Effector CD4-positive, alpha-beta T cell (primary cell): ENCODE measurements around the gene SENP2.
"Not testable (repeated sequence)": the region's sequence is repeated elsewhere in the genome, so short reads cannot be mapped to it uniquely, and the experiment has no call there.

Source experiments
- DNase-seq: peaks from one replicate; pipeline ENCODE4 v3.0.0-alpha.2; 2020

Gene SENP2

GRCh38 chr3:185594073-185594472 is 8.0 kb downstream of the SENP2 start:
- no peak for DNase-seq

DNA sequence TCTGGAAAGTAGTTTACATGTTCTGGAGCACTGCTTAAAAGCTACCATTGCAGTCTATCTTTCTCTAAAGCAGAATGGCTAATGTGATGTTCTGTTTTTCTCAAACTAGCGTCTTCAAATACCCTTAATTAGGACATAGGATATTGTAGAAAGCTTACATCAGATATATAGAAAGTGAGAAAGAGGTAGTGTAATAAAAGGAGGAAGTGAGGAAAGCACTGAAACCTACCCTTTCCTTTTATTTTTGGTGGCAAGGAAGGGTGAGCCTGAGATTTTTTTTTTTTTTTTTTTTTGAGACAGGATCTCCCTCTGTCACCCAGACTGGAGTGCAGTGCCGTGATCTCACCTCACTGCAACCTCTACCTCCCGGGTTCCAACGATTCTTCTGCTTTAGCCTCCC is 9.4 kb downstream of the SENP2 start:
- no peak for DNase-seq

DNA sequence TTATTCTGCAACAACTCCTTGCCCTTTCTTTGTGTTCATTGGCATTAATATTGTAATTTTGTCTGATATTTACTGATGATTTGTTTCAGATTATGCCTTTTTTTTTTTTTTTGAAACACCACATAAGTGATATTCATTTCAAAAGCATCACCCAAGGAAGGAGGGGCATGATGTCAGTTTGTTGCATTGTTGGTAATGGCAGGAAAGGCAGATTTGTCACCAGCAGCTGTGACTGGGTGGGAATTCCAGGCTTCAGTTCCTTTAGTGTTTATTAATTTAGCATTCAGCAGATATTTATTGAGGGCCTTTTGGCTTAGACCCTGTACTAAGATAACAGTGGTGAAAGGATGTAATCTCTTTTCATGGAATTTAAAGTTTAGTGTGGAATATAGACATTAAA is 19.5 kb downstream of the SENP2 start:
- DNase-seq, result no peak

DNA sequence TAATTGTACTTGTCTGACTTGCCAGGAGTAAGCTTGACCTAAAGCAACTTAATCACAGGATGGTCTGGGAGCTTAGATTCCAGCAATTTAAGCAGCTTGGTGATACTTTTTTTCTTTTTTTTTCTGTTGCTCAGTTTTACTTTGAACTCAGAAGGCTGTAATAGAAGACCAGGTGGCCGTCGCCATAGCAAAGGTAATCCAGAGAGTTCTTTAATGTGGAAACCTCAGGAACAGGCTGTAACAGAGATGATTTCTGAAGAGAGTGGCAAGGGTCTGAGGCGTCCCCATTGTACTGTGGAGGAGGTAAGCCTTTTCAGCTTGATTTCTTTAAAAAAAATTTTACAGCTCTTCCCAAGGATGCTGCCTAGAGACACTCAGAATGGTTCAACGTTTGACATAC is 20.1 kb downstream of the SENP2 start:
- DNase-seq, result no peak

DNA sequence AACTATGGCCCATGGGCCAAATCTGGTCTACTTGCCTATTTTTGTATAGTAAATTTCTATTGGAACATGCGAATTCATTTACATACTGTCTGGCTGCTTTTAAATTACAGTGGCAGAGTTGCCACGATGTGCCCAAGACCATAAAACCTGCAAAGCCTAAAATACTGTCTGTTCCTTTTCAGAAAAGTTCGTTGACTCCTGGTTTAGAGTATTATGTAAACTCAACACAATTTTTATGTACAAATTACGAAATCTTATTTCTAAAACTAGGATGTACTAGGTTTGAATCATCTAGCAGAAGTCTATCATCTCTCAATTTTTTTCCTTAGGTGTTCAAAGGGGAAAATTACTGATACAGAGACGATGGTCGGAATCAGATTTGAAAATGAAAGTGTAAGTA is 26.9 kb downstream of the SENP2 start:
- no peak for DNase-seq

DNA sequence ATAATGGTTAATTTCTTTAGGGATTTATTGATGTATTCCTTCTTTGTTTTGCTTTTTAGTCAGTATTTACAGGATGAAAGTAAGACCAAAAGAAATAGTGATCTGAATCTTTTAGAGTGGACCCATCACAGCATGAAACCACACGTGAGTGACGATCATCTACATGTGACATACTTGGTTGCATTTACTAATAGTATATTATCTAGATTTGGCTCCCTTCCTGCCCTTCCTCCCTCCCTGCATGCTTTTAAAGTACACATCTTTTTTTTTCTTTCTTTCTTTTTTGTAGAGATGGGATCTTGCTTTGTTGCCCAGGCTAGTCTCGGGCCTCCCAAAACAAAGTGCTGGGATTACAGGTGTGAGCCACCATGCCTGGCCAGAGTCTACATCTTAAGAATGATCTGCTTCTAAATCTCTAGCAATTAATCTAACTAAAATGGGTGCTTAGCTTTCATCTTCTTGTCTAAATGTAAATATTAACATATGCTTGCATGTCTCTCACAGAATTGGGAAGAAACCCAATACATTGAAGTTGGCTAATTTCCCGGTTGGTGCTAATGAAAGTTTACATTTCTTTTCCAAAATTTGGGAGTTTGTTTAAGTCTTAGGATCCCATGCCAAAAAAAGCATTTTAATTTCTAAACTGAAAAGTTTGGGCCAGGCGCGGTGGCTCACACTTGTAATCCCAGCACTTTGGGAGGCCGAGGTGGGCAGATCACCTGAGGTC is 38.0 kb downstream of the SENP2 start:
- no peak for DNase-seq

- no peak for DNase-seq
These were observed 39.7 kb downstream of the SENP2 start for GRCh38 chr3:185625784-185626183.

GRCh38 chr3:185629554-185630181 is 43.6 kb downstream of the SENP2 start:
- DNase-seq, result no peak

GRCh38 chr3:185630182-185630622 is 44.1 kb downstream of the SENP2 start:
- DNase-seq, result no peak

GRCh38 chr3:185631108-185631507 is 45.0 kb downstream of the SENP2 start:
- no peak for DNase-seq

- no peak for DNase-seq
These were observed 45.6 kb downstream of the SENP2 start for GRCh38 chr3:185631508-185632206.

- no peak for DNase-seq
These were observed 46.9 kb downstream of the SENP2 start for GRCh38 chr3:185632996-185633395.

DNA sequence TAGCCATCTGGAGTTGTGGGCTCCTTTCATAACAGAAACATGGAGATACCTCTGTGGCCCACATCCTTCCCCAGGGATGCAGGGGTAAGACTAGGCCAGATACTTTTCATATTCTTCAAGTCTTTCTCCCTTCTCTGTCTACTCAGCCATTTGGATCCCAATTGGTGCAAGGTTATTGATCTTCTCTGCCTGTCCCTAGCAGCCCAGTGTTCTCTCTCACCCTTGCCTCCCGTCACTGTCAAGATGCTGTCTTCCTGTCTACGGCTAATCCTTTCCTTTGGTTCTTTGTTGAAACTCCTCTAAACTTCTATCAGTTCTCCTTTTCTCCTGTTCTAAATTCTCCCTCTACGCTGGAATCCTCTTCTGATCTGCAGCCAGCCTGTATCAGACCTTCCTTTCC is 51.3 kb downstream of the SENP2 start:
- no peak for DNase-seq

GRCh38 chr3:185638651-185639050 is 52.6 kb downstream of the SENP2 start:
- not testable (repeated sequence) for DNase-seq

DNA sequence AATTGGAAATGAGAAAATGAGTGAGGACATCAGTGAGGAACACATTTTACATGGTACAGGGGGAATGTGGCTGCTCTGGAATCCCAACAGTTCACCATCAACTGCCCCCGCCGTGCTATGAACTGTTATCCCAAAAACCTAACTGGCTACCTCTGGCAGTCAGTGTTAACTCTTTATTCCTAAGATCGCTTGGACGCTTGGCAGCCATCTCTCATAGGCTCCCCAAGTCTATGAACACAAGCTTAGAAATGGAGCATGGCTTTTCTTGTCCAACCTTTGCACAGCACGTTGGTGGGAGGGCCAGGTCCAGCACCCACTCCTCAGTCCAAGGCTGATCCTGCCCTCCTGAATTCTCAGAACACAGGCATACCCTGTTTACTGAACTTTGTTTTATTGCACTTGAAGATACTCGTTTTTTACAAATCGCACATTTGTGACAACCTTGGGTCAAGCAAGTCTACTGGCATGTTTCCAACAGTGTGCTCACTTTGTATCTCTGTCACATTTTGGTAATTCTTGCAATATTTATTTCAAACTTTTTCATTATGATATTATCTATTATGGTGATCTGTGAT is 53.6 kb downstream of the SENP2 start:
- no peak for DNase-seq

GRCh38 chr3:185640308-185640707 is 54.2 kb downstream of the SENP2 start:
- no peak for DNase-seq

DNA sequence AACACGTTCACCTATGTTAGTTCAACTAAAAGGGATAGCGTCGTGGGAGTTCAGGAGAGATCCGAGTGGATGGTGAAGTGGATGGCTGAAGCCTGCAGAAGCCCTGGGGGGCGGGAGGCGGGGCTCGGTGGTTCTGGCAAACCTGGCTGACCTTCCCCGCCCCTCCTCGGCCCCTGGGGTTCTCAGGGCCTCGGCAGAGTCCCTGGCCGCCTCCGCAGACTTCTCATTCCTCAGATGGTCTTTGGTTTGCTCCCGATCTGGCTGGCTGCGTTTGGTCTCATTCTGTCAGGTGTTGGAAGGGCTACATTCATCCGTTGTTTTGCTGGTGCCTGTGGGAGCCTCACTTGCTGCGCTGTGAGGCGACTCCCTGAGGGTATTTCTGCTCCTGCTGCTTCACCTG is 59.1 kb downstream of the SENP2 start:
- not testable (repeated sequence) for DNase-seq

DNA sequence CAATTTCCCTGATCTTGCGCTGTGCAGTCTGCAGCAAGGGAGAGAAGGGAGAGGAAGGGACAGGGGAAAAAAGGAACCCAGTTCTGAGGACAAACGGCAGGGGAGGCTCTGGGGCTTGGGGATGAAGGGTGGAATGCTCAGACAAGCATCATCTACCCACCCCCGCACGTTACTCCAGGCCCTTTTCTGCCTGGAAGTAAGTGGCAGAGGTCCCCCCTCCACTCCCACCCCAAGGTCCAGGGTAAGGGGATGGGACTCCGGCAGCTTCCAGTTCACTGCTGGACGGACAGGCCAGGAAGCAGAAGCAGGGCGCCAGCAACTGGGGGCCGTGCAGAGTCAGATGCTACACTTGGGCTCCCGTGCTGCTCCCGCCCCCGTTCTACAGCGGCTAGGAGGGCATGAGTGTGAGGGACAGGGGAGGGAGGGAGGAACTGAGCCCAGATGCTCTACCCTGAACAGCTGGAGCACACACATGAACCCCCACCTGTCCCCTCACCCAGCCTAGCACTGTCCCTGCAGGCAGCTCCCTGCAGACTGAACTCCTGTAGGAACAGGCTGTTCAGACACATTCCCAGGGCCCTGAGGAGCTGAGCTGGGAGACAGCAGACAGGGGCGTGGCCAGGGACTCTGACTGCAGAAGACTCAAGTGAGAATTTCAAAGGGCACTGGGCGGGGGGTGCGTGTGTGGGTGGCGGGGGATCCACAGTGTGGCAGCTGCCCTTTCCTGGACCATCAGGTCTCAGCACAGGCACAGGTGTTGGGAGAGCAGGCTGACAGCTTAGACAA is 59.7 kb downstream of the SENP2 start:
- no peak for DNase-seq

DNA sequence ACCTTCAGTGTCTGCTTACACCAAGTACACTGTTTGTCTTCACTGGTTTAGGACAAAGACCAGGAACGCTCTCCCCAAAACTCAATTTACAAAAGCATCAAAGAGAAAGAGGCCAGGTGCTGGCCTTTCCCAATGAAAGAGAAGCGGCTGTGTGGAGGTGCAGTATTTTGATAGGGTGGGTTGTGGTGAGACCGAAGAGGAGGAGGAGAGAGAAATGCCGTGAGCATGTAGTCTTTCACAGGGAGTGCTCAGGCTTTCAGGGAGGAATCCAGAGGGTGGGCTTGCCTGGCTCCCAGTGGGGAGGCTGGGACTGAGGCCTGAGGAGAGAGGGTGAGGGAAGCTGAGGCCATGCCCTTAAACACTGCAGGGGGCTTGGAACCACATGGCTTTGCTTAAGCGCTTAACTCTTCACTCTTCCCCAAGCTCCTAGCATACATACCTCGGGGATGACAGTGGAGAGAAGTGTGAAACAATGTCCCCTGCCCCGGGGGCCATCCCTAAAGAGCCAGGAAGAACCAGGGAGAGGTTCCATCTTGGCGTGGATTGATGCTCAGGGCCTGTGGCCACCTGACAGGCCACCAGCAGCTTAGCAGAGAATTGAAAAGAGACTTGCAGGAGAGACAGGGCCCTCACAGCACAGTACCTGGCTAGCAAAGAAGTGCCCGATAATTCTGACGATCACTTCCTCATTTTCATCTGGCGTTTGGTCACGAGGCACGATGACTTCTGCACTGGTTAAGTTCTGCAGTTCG is 60.5 kb downstream of the SENP2 start:
- no peak for DNase-seq

GRCh38 chr3:185647134-185647879 is 61.2 kb downstream of the SENP2 start:
- DNase-seq, result no peak

DNA sequence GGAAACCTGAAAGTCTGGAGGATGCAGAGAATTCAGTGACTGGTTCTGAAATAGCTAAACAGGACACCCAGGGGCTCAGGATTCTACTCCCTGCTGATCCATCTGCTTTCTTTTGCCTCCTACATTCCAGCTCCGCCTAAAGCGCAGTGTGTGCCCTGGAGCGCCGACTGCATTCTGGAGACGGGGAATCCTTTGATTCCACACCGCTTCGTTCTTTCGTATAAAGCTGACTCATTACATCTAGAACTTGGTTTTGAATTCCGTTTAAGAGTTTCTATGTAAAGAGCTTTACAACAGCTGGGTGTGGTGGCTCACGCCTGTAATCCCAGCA is 61.8 kb downstream of the SENP2 start:
- no peak for DNase-seq

- no peak for DNase-seq
These were observed 62.3 kb downstream of the SENP2 start for GRCh38 chr3:185648396-185648795.
